VCaP (cell line): ENCODE measurements around the gene SLU7.

Experiments
- H3K27ac ChIP-seq: fragments of 450-650 bp; 2 replicates; pipeline ENCODE4 v1.5.1; 2017
- TF ChIP-seq, protein P1 (sequence below): fragments of 450-650 bp; conservative IDR thresholded peaks from 2 replicates; pipeline ENCODE4 v1.5.1; 2017; ENCODE audit warnings: mild to moderate bottlenecking, moderate library complexity

Gene SLU7

DNA sequence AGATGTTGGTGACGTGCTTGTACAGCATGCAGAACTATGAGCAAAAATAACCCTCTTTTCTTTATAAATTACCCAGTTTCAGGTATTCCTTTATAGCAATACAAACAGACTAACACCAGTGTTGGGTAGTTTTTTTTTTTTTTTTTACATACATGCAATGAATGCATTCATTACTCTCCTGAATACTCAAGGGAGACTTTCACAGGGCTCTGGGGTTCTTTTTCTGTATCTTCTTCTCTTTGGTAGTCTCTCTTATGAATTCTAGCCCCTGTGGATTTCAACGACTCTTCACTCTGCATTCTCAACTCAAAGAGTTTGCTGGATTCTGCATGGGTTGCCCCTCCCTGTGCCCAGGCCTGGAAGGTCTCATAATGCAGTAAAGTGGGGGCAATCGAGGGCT lies 30.6 kb upstream of the SLU7 start:
- no peak overlapping the region for H3K27ac ChIP-seq
- TF ChIP-seq, protein P1, sequence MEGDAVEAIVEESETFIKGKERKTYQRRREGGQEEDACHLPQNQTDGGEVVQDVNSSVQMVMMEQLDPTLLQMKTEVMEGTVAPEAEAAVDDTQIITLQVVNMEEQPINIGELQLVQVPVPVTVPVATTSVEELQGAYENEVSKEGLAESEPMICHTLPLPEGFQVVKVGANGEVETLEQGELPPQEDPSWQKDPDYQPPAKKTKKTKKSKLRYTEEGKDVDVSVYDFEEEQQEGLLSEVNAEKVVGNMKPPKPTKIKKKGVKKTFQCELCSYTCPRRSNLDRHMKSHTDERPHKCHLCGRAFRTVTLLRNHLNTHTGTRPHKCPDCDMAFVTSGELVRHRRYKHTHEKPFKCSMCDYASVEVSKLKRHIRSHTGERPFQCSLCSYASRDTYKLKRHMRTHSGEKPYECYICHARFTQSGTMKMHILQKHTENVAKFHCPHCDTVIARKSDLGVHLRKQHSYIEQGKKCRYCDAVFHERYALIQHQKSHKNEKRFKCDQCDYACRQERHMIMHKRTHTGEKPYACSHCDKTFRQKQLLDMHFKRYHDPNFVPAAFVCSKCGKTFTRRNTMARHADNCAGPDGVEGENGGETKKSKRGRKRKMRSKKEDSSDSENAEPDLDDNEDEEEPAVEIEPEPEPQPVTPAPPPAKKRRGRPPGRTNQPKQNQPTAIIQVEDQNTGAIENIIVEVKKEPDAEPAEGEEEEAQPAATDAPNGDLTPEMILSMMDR = no peak

DNA sequence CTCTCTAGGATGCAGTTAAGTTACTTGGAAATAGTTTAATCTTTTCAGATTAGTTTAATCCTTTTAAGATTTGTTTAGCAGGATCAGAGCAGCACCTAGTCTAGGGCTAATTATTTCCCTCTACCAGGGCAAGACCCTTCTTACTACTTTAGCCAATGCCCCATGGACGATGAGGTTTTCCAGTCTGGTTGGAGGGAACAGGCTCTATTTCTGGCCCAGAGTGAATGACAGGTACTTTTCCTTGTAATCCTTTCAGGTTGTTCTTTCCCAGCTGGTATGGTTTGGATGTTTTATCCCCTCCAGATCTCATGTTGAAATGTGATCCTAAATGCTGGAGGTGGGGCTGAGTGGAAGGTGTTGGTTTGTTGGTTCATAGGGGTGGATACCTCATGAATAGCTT lies 30.0 kb upstream of the SLU7 start:
- H3K27ac ChIP-seq = no peak overlapping the region
- TF ChIP-seq, protein P1 = no peak

DNA sequence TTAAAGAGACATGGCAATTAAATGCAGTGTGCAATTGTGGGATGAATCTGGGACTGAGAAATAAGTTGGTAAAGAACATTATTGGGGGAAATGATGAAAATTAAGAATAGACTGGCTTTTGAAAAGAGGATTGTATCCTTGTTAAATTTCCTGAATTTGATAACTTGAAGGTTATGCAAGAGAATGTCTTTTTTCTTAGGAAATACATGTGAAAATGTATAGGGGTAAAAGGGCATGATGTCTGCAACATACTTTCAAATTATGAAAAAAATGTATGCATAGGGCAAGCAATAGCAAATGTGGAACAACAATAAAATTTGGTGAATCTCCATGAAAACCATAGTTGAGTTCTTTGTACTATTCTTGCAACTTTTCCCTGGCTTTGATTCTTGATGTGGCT lies 26.9 kb upstream of the SLU7 start:
- H3K27ac ChIP-seq = no peak overlapping the region
- TF ChIP-seq, protein P1 = no peak

DNA sequence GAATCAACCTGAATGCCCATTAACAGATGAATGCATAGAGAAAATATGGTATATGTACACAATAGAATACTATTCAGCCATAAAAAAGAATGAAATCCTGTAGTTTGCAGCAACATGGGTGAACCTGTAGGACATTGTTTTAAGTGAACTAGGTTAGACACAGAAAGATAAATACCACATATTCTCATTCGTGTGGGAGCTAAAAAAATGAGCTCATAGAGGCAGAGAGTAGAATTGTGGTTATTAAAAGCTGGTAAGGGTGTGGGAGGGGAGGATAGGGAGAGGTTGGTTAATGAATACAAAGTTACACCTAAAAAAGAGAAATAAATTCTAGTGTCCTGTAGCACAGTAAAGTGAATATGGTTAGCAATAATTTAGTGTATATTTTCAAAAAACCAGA lies 26.3 kb upstream of the SLU7 start:
- TF ChIP-seq, protein P1 = no peak
- no peak overlapping the region for H3K27ac ChIP-seq

DNA sequence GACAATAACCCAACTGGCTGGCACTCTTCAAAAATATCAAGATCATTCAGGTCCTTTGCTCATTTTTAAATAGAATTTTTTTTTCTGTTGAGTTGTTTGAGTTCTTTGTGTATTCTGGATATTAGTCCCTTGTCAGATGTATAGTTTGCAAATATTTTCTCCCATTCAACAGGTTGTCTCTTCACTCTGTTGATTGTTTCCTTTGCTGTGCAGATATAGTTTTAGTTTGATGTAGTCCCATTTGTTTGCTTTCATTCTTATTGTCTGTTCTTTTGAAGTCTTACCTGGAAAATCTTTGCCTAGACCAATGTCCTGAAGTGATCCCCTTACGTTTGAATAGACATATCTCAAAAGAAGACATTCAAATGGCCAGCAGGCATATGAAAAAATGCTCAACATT lies 25.5 kb upstream of the SLU7 start:
- TF ChIP-seq, protein P1 = no peak
- no peak overlapping the region for H3K27ac ChIP-seq

DNA sequence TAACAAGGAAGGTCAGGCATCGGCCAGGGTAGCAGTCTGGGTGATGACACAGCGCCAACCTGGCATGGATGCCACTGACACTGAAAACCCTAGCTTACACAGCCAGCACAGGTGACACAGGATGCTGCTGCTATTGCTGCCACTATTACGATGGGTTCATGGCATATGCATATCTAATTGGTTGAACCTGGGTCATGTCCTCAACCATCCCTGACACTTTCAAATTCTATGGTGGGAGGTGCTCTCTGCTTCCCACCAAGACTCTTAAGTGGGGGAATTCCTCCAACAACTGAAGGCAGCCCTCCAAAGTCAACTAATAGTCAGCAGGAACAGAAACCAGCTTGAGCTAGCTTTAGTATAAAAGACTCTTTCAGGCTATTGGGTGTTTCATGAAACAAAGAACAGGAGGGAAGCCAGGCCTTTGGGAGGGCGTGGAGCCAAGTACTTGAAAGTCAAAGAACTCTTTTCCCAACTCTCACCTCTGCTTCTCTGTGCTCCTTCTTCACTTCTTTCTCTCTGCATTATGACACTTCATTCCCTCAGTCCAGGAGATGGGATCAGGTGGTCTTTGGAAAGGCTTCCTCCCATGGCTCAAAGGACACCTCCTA lies 24.0 kb upstream of the SLU7 start:
- H3K27ac ChIP-seq = no peak overlapping the region
- TF ChIP-seq, protein P1 = no peak

DNA sequence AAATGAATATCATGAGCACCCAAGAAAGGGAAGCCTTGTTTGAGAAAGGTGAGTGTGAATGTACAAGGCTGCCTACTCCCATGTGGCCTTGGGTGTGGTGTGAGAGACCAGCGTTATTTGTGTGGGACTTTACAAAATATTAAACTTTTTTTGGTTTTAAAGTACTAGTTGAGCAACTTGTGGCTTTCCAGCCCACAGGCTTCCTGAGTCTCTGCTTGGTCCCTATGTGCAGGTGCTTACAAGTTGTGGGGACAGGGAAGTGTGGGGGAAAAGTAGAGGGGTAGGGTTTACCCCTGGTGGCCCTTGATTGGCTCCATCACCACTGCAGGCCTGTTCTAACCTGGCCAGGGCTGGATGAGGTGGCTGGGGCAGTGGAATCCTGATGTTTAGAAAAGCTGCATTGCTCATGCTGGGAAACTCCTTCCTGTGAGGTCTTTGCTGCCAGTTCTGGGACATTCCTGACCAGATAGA lies 22.5 kb upstream of the SLU7 start:
- no peak overlapping the region for H3K27ac ChIP-seq
- TF ChIP-seq, protein P1 = no peak
